ENCODE measurements around the gene MPZL3. TPM values are rescaled to one million over a fixed set of nuclear protein-coding genes. Genes with fewer than 3 reads are reported as not detected.

MPZL3 gene
- total RNA-seq, 1 donor from 2014 or later, result 8.5 TPM

DNA sequence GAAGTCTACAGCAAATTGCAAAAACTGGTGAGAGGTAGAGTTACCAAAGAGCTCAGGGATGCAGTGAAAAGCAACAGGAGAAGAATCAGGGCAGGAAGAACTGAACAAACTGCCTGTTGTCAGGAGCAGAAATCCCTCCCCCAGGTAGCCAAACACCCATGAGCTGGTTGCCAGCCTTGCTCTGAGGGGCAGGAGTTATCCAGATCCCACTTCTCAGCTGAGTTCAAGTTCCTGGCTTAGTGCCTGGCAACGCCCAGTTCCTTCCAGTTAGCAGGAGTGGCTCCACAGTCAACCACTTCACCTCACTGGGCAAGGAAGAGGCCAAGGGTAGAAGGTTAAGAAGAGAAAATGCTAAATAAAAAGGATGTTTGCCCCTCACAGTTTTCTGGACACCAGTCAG lies 13.8 kb upstream of the MPZL3 start:
- Histone ChIP-seq H4K20me1 (ENCODE audit: insufficient read depth, low read length) (no peaks in the 10 kb centered on the region), H3K79me2 (ENCODE audit: insufficient read depth, low read length) (no peaks in the 10 kb centered on the region), H3K27me3 (ENCODE audit: insufficient read depth, low read length) (peaks cover 71% of the 10 kb centered on the region), H3K4me3 (ENCODE audit: insufficient read depth, low read depth, low read length) (no peak overlapping the region), H3K27ac (ENCODE audit: low read depth, low read length) (no peak overlapping the region), H3K4me2 (ENCODE audit: low read length) (no peak overlapping the region), H3K36me3 (ENCODE audit: insufficient read depth, low read length) (no peaks in the 10 kb centered on the region), H3K9ac (ENCODE audit: low read length) (no peak overlapping the region), H2AFZ (ENCODE audit: low read depth, low read length) (no peak overlapping the region), H3K4me1 (ENCODE audit: insufficient read depth, low read length) (no peaks in the 10 kb centered on the region), H3K9me3 (ENCODE audit: insufficient read depth, low read depth, low read length) (no peaks in the 10 kb centered on the region)
- no peaks in the 10 kb centered on the region for H3K36me3 Mint-ChIP-seq (ENCODE audit: low read depth, unreplicated experiment)
- H3K27ac Mint-ChIP-seq (ENCODE audit: unreplicated experiment), result no peak overlapping the region
- no peak overlapping the region for H3K4me3 Mint-ChIP-seq (ENCODE audit: unreplicated experiment)
- H3K27me3 Mint-ChIP-seq (ENCODE audit: low read depth, unreplicated experiment), result peaks cover 48% of the 10 kb centered on the region
- DNase-seq (ENCODE audit: low read depth), result no peak
- no peaks in the 10 kb centered on the region for H3K9me3 Mint-ChIP-seq (ENCODE audit: unreplicated experiment)
- H3K4me1 Mint-ChIP-seq (ENCODE audit: low read depth, unreplicated experiment), result peaks cover 6% of the 10 kb centered on the region
- no peak for TF ChIP-seq EZH2 (IDR thresholded peaks at IDR 0.05; ENCODE audit: insufficient read depth, low read length)
- TF ChIP-seq, protein P1, sequence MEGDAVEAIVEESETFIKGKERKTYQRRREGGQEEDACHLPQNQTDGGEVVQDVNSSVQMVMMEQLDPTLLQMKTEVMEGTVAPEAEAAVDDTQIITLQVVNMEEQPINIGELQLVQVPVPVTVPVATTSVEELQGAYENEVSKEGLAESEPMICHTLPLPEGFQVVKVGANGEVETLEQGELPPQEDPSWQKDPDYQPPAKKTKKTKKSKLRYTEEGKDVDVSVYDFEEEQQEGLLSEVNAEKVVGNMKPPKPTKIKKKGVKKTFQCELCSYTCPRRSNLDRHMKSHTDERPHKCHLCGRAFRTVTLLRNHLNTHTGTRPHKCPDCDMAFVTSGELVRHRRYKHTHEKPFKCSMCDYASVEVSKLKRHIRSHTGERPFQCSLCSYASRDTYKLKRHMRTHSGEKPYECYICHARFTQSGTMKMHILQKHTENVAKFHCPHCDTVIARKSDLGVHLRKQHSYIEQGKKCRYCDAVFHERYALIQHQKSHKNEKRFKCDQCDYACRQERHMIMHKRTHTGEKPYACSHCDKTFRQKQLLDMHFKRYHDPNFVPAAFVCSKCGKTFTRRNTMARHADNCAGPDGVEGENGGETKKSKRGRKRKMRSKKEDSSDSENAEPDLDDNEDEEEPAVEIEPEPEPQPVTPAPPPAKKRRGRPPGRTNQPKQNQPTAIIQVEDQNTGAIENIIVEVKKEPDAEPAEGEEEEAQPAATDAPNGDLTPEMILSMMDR (IDR thresholded peaks at IDR 0.05; ENCODE audit: insufficient read depth, low read depth, low read length), result no peak
- FAIRE-seq, result no peak

DNA sequence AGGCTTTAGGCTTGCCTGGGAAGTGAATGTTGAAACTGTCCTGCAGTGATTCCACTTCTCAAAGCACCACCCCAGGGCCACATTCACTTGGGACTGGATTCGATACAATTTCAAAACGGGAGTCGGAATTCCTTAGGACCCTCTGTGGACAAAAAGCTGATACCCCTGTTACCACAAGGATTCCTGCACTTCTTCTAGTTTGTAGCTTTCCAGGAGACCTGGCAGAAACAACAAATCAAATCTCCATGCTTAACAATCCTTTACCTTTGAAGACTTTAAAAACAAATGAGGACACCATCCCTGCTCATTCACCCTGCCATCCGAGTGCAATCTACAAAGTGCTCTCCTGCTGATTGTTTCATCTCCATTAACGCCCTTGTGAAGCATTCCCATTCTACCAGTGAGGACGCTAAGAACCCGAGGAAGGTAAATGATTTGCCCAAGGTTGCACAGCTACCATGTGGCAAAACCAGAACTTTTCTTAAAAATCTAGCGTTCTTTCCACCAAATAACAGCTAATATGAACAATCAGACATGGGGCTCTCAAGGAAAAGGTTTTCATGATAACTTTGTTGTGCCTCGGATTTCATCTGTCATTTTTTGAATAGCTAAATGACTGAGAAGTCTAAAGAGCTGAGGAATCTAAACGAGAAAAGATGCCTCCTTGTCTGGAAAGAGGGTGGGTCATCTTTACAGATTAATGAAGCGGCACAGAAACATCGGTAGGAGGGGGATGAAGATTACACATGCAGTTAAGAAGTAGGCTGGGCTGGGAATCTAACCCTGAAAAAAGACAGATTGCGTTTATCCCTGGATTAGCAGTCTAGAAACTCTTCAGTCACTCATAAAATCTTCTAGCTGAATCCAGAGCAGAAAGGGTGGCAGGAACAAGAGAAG lies 12.7 kb upstream of the MPZL3 start:
- Histone ChIP-seq H3K9ac (ENCODE audit: low read length) (no peak overlapping the region), H4K20me1 (ENCODE audit: insufficient read depth, low read length) (no peaks in the 10 kb centered on the region), H3K9me3 (ENCODE audit: insufficient read depth, low read depth, low read length) (no peaks in the 10 kb centered on the region), H3K27me3 (ENCODE audit: insufficient read depth, low read length) (peaks cover 72% of the 10 kb centered on the region), H2AFZ (ENCODE audit: low read depth, low read length) (peak overlapping the region; percentile 22), H3K36me3 (ENCODE audit: insufficient read depth, low read length) (no peaks in the 10 kb centered on the region), H3K4me1 (ENCODE audit: insufficient read depth, low read length) (no peaks in the 10 kb centered on the region), H3K4me3 (ENCODE audit: insufficient read depth, low read depth, low read length) (no peak overlapping the region), H3K79me2 (ENCODE audit: insufficient read depth, low read length) (no peaks in the 10 kb centered on the region), H3K4me2 (ENCODE audit: low read length) (peak overlapping the region; percentile 53), H3K27ac (ENCODE audit: low read depth, low read length) (no peak overlapping the region)
- Mint-ChIP-seq H3K36me3 (ENCODE audit: low read depth, unreplicated experiment) (no peaks in the 10 kb centered on the region), H3K27ac (ENCODE audit: unreplicated experiment) (no peak overlapping the region), H3K4me1 (ENCODE audit: low read depth, unreplicated experiment) (peaks cover 6% of the 10 kb centered on the region), H3K27me3 (ENCODE audit: low read depth, unreplicated experiment) (peaks cover 48% of the 10 kb centered on the region), H3K4me3 (ENCODE audit: unreplicated experiment) (no peak overlapping the region), H3K9me3 (ENCODE audit: unreplicated experiment) (no peaks in the 10 kb centered on the region)
- no peak for TF ChIP-seq EZH2 (IDR thresholded peaks at IDR 0.05; ENCODE audit: insufficient read depth, low read length)
- TF ChIP-seq, protein P1 (IDR thresholded peaks at IDR 0.05; ENCODE audit: insufficient read depth, low read depth, low read length), result no peak
- FAIRE-seq (no peak), DNase-seq (ENCODE audit: low read depth) (no peak)

Data from astrocyte (in vitro differentiated cells and primary cell).